HG03520 (cell line): Measurements from ENCODE around the gene NELFCD.
A peak's percentile ranks its signal among the peaks of the same experiment; 100 is the strongest.
"Not testable (repeated sequence)": the region's sequence is repeated elsewhere in the genome, so short reads cannot be mapped to it uniquely, and the experiment has no call there.

Experiments used
- ATAC-seq: cut with Tn5 transposase; IDR thresholded peaks from one replicate; pipeline ENCODE4 v1.9.1; 2021; ENCODE audit warnings: mild to moderate bottlenecking, moderate library complexity; ENCODE audit not compliant: unreplicated experiment

Gene NELFCD, protein sequence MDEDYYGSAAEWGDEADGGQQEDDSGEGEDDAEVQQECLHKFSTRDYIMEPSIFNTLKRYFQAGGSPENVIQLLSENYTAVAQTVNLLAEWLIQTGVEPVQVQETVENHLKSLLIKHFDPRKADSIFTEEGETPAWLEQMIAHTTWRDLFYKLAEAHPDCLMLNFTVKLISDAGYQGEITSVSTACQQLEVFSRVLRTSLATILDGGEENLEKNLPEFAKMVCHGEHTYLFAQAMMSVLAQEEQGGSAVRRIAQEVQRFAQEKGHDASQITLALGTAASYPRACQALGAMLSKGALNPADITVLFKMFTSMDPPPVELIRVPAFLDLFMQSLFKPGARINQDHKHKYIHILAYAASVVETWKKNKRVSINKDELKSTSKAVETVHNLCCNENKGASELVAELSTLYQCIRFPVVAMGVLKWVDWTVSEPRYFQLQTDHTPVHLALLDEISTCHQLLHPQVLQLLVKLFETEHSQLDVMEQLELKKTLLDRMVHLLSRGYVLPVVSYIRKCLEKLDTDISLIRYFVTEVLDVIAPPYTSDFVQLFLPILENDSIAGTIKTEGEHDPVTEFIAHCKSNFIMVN

DNA sequence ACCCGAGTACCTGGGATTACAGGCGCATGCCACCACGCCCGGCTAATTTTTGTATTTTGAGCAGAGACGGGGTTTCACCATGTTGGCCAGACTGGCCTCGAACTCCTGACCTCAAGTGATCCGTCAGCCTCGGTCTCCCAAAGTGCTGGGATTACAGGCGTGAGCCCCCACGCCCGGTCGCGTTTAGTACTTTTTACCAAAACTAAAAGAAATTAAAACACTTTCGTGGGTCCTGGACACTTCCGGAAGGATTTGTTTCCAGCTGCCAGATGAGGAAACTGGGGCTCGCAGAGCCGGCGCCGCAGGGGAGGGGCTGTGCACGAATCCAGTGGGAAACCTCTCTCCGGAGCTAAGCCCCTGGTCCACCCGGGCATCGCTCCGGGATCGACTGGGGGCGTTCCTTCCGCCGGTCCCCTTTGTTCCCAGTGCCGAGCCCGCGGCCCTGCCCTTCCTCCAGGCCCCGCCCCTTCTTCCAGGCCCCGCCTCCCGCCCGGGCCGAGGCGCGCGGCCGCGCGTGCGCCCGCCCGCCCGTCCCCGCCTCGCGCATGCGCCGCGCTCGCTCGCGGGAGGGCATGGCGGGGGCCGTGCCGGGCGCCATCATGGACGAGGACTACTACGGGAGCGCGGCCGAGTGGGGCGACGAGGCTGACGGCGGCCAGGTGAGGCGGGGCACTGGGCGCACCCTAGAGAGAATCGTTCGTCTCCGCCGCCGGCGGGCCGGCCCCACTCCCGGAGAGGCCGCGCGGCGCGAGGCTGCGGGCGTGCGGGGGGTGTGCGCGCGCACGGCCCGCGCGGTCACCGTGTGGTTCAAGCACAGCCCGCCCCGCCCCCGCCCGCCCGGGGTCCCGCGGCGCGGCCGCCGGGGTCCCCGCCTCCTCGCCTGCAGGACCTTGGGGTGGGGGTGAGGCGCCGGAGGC, at the start of gene NELFCD:
Gene NELFCD (plus strand): TSS at position 546 of the 917 bp plus-strand sequence. CDS start 54 bp downstream, at position 600.
- peak; percentile 68 for ATAC-seq

DNA sequence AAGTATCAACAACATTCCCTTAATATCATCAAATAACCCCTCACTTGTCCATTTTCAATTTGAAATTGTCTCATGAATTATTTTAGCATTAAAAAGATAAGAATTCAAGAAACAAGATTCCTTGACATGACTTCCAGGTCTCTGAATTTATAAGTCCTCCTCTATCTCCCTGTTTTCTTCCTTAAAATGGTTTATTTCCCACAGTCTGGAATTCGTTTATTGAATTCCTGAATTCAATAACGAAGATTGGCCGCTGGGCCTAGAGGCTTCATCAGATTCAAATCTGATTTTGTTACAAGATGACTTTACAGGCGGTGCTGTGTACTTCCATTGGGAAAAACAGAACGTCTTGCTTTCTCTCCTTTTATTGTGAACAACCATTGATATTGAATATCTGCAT, 48.9 kb upstream of the NELFCD start:
- ATAC-seq = no peak

DNA sequence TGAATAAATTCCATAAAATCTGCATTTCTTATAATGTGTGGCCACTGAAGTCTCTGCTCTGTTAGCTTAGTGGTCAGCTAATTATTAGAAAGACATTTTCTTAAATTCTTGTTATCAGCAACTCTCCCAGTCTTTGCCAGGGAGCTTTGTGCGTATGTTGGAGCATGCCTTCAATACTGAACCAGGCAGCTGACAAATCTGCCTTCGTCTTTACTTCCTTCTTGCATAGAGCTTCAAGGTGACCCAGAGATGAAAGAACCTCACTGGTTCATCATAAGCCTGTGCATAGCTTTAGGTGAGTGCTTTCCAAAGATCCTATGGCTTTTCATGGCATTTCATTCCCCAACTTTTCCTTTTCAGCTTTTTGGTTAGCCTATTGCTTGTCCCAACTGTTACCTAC, 43.0 kb upstream of the NELFCD start:
- ATAC-seq = no peak

DNA sequence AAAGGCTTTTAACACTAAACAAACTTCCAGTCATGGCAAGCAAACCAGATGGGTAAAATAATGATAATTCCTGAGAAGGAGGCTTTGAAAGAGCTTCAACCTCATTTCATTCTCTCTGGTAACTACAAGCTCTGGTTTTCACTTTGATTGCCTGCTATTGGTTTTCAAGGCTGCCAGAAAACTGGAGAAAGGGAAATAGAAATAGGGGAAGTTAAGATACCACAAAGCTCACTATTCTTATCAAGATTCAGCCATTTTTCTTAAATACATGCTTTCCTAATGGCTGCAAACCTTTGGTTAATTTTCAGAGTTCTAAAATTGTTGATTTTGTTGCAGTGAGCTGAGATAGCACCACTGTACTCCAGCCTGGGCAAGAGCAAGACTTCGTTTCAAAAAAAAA, 42.5 kb upstream of the NELFCD start:
- ATAC-seq = no peak

DNA sequence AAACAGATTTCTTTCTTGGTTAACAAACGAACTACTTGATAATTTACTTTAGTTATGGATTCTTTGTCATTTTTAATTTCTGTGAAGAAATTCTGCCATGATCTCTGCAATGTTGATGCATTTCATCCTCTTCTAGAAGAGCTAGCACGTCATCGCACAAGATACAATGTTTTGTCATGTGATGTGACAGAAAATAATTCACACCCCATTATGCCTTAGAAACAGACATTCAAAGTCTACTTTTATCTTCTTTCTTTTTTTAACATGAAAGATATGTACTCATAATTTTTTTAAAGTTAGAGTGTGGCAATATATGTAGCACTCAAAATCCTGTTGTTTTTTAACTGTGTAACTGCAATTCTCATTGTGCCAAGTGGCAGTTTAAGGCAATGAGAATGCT, 39.6 kb upstream of the NELFCD start:
- ATAC-seq = no peak

DNA sequence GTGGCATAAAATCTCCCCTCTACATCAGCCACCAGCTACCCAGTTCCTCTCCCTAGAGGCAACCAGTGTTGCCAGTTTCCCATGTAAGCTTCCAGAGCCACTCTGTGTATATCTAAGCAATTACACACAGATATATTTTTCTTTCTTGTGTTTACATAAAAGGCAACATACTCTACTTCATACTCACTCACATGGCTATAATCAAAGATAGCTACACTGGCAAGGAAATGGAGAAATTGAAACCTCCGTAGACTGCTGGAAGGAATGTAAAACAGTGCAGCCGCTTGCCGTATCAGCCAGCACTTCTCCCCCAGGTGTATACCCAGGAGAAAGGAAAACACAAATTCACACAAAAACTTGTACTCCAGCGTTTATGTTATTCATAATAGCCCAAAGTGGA, 38.5 kb upstream of the NELFCD start:
- no peak for ATAC-seq

DNA sequence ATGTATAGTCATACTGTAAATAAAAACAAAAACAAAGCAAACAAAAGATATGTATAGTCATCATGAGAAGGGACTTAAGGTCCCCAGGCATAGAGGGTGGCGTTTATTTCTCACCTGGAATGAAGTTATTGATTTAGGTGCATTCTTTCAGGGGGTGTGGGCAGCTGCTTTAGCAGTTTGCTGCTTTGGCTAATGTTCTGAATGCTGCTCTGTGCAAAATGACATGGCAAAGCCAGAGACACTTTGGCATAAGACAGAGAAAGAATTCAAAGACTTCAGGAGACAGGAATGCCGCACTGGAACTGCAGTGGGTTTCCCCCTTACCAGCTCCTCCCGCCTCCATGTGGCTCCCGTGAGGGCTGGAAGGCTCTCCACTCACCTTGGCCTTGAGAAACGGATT, 36.4 kb upstream of the NELFCD start:
- no peak for ATAC-seq

DNA sequence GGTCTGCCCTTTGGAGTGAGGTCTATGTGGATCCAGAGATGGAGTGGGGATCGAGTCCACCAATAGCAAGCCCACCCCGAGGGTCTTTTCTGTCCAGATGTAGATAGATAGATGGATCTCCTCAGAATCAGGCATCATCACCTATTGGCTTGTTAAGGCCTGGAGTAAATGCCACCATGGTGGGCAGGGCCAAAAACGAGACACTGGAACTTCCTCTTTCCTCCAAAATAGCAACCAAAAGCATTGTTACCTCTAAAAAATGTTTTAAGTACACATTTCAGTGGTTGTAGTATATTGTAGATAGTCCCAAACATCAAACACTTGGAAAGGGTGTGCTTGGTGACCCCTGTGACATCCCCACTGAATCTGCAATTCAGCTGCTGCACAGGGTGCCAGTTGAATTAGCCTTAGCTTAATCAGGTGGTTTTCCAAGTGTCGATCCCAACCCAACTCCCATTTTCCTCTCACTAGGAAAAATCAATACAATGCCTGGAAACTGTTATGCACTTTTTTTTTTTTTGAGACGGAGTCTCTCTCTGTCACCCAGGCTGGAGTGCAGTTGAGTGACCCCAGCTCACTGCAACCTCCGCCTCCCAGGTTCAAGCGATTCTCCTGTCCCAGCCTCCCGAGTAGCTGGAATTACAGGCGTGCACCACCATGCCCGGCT, 35.0 kb upstream of the NELFCD start:
- ATAC-seq = no peak

DNA sequence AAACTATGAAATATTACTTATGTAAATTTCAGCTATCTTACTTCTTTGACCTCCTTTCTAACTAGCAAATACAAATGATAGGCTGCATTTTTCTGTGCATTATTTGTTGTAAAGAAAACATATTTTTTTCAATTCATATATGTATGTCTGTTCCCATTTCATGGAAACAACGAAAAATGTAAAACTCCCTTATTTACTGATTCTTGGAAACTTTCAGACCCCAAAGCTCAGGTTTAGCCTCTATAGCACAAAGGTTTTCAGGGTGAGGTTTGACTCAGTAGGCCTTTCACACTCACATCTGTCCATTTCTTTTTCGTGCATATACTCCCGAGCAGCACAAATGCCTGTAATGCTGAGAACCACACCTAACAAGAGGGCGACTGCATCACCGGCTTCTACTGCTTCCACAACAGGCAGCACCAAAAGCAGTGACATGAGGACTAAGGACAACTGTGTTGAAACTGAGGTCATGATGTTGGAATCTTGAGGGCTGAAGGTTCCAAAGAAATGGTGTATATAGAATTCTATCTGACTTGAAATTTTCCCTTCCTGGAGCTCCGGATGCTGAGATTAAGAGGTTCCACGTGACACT, 33.2 kb upstream of the NELFCD start:
- ATAC-seq = not testable (repeated sequence)

DNA sequence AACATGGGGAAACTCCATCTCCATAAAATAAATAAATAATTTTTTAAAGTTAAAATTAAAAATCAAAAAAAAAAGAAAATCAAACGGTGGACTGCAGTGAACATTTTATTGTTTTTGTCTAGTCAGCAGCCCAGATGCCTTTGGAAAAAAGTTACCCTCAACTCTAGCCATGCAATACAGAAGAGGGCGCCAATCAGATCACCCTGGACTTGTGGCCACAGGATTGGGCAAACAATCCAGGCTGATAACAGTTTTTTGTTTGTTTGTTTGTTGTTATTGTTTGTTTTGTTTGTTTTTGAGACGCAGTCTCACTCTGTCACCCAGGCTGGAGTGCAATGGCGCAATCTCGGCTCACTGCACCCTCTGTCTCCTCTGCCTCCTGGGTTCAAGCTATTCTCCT, 30.5 kb upstream of the NELFCD start:
- ATAC-seq = no peak

DNA sequence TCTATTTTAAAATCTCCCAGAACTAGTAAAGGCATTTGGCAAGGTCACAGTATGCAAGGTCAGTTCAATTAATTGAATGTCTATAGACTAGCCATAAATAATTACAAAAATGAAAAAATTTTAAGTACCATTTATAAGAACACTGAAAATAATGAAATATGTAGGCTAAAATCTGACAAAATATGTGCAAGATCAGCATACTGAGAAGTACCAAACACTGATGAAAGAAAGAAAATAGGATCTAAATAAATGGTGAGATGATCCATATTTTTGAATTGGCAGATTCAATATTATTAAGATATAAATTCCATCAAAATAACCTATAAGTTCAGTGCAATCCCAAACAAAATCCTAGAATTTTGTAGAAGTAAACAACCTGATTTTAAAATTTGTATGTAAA, 28.0 kb upstream of the NELFCD start:
- no peak for ATAC-seq

DNA sequence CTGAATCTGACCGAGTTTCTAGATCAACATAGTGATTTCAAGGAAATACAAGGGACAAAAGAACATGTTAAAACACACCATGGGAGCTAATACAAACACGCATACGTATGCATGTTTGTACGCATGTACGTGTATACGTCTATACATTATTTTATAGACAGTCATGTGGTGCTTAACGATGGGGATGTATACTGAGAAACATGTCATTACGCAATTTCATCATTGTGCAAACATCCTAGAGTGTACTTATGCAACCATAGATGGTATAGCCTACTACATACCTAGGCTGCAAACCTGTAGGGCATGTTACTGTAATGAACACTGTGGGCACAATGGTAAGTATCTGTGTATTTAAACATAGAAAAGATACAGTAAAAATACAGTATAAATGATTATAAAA, 25.0 kb upstream of the NELFCD start:
- ATAC-seq = no peak

DNA sequence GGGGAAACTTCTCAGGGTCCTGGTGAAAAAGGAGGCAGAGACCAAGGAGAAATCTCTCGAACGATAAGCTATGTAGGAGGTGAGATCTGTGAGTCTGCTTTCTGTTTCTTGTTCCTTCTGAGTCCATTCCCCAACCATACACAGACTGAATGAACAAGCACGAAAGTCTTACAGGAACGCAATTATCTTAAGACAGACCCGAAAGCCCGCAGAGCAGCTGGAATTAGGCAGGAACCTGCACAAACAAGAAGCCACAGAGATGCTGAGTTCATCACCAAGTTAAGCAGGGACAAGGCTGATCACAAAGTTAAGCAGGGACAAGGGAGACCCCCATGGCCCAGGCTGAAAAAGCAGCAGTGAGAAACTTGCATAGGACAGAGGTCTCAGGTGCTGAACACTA, 21.4 kb upstream of the NELFCD start:
- ATAC-seq = no peak

DNA sequence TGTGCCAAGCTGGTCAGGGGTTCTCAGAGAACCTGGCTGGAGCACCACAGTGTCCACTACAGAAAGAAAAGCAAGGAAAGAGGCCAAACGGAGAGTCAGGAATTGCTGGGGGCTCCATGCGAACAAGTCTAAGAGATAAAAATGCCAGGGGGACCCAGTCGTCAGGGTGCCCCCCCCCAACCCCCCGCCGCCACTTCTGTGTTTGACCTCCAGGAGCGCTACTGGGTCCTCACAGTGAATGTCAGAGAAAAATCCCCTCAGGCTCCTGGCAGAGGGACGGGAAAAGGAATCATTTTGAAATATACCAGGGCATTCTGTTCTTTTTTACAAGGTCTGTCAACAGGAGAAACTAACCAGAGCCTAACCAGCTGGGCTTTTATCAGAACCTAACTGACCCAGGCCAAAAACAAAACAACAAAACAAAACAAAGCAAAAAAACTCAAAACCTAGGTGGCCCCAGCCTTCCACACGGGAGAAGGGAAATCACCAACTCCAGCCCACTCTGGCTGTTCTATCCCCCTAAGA, 17.9 kb upstream of the NELFCD start:
- ATAC-seq = no peak

DNA sequence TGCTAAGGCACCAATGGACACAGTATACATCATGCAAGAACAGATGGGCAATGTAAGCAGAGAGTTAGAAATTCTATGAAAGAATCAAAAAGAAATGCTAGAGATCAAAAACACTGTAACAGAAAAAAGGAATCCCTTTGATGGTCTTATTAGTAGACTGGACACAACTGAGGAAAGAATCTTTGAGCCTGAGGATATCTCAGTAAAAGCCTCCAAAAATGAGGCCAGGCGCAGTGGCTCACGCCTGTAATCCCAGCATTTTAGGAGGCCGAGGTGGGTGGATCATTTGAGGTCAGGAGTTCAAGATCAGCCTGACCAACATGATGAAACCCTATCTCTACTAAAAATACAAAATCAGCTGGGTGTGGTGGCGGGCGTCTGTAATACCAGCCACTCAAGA, 17.1 kb upstream of the NELFCD start:
- not testable (repeated sequence) for ATAC-seq

DNA sequence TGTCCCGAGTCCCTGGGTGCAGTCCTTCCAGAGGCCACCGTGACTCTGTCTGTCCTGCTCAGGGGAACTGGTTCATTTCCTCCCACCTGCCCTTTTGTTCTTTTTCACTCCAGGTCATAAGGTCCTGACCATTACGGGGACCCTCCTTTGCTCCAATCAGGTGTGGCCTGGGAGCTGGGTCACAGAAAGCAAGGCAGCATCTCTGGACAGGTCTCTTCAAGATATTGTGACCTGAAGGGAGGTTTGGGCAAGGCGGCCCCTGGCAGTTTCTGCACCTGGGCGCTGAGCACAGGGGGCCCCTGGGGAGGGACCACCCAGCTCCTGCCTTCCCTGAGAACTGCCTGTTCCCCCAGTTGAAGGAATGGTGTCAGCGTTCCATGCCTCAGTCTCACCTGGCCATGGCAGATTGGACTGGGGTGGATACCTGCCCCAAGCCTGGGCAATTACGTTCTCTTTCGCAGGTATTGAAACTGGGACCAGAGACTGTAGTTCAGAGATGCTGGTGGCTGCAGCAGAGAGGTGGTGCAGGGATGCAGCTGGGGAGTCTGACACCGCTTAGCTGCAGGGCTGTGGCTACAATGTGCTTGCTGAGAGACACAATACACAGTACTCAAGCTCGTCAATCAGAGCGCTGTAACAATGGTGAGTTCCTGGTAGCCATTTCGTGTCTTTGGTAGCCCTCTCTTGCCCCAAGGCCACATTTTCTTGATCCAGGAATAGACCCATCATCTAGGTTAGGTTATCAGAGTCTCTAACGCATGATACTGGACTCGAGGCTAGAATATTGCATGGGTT, 15.6 kb upstream of the NELFCD start:
- no peak for ATAC-seq

DNA sequence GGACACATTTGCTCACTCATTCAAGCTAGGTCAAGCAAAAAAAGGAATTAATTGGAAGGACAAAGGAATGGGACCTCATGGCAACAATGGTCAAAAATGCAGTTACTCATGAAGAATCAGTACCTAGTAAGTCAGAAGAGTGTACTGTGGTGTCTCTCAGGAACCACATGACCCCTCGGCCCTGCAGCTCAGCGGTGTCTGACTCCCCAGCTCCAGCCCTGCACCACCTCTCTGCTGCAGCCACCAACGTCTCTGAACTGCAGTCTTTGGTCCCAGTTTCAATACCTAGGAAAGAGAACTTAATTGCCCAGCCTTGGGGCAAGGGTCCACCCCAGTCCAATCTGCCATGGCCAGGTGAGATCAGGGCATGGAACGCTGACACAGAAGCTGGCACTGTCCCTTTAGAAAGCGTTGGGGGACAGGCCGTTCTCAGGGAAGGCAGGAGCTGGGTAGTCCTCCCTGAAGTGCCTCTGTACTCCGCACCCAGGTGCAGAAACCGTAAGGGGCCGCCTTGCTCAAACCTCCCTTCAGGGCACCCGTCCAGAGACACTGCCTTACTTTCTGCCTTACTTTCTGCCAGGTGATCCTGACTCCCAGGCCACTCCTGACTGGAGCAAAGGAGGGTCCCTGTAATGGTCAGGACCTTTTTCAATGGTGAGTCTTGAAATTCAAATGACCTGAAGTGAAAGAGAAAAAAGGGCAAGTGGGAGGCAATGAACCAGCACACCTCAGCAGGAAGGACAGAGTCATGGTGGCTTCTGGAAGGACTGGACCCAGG, 13.2 kb upstream of the NELFCD start:
- no peak for ATAC-seq

DNA sequence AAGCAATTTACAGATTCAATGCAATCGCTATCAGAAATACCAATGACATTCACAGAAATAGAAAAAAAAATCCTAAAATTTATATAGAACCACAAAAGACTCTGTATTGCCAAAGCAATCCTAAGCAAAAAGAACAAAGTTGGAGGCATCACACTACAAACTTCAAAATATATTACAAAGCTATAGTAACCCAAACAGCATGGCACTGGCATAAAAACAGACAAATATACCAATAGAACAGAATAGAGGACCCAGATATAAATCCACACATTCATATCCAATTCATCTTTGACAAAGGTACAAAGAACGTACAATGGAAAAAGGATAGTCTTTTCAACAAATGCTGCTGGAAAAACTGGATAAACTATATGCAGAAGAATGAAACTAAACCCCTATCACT, 11.6 kb upstream of the NELFCD start:
- ATAC-seq = no peak

DNA sequence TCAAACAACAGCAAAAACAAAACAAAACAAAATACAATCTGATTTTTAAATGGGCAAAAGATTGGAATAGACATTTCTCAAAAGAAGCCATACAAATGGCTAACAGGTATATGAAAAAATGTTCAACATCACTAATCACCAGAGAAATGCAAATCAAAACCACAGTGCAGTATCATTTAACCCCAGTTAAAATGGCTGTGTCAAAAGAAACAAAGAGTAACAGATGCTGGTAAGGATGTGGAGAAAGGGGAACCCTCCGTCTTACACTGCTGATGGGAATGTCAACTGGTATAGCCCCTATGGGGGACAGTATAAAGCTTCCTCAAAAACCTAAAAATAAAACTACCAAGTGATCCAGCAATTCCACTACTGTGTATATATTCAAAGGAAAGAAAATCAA, 10.9 kb upstream of the NELFCD start:
- ATAC-seq = no peak
